ENCODE measurements around the gene SLCO3A1. TPM values are rescaled to one million over a fixed set of nuclear protein-coding genes. Genes with fewer than 3 reads are reported as not detected.

SLCO3A1 gene
- total and polyA plus RNA-seq, 2 of the 8 experiments (the other 6 are each of a cell fraction or from before 2014, with no cell fraction given) = 15.1 to 20.4 TPM

GRCh38 chr15:92073044-92073785 lies 219.7 kb downstream of the SLCO3A1 start:
- Histone ChIP-seq H3K27ac (ENCODE audit: low read depth, low read length) (no peak overlapping the region), H3K79me1 (ENCODE audit: low read depth, low read length) (no peaks in the 10 kb centered on the region), H2AK5ac (ENCODE audit: low read depth, low read length) (no peak overlapping the region), H4K5ac (ENCODE audit: insufficient read length, low read depth, low read length) (no peak overlapping the region), H2BK5ac (ENCODE audit: low read depth, low read length) (no peak overlapping the region), H3K27me3 (replicated peaks in 1 of 4; ENCODE audit: control insufficient read depth in 3 of 4, extremely low read depth in 1 of 4, insufficient read depth in 3 of 4, low read length in 3 of 4) (no peaks in the 10 kb centered on the region), H2BK12ac (ENCODE audit: low read depth, low read length) (no peak overlapping the region), H3K4me2 (ENCODE audit: insufficient read depth in 1 of 2, low read depth in 2 of 2, low read length in 2 of 2) (no peak overlapping the region), H3K9me3 (ENCODE audit: insufficient read depth in 2 of 2, low read depth in 1 of 2, low read length in 1 of 2) (no peaks in the 10 kb centered on the region), H2BK15ac (ENCODE audit: low read length) (0 out of 2 replicates have a peak overlapping the region, but pooled peaks have one; percentile 53), H3K18ac (ENCODE audit: extremely low read depth, low read length) (no peak overlapping the region), H3K79me2 (ENCODE audit: control insufficient read depth in 1 of 2, insufficient read depth in 2 of 2, low read length in 2 of 2) (no peaks in the 10 kb centered on the region), H2AFZ (ENCODE audit: low read length) (no peak overlapping the region), H2BK120ac (replicated peaks; ENCODE audit: low read depth, low read length) (no peak overlapping the region), H3K9ac (replicated peaks in 1 of 4; ENCODE audit: extremely low read depth in 1 of 4, low read depth in 3 of 4, low read length in 3 of 4) (no peak overlapping the region), H3K23ac (ENCODE audit: insufficient read length) (no peak overlapping the region), H3K23me2 (ENCODE audit: low read depth, low read length) (no peaks in the 10 kb centered on the region), H3K56ac (replicated peaks; ENCODE audit: insufficient read length, low read depth, low read length) (no peak overlapping the region), H3K36me3 (ENCODE audit: control insufficient read depth in 2 of 4, insufficient read depth in 4 of 4, low read length in 3 of 4) (no peaks in the 10 kb centered on the region), H4K20me1 (replicated peaks in 1 of 2; ENCODE audit: control insufficient read depth in 1 of 2, insufficient read depth in 2 of 2, low read length in 2 of 2) (no peaks in the 10 kb centered on the region), H3K4ac (replicated peaks; ENCODE audit: insufficient read length, low read depth, low read length) (no peak overlapping the region), H4K91ac (replicated peaks; ENCODE audit: insufficient read length, low read length) (no peak overlapping the region), H2BK20ac (ENCODE audit: low read length) (no peak overlapping the region), H3K4me3 (ENCODE audit: extremely low read depth in 1 of 4, insufficient read depth in 2 of 4, low read depth in 3 of 4, low read length in 4 of 4) (no peak overlapping the region), H3K14ac (ENCODE audit: insufficient read length) (no peak overlapping the region), H4K8ac (ENCODE audit: extremely low read depth, insufficient read depth, low read length) (no peak overlapping the region), H3K4me1 (replicated peaks in 1 of 4; ENCODE audit: control insufficient read depth in 3 of 4, insufficient read depth in 4 of 4, low read length in 3 of 4) (peaks cover 0 to 2% (median 0%) of the 10 kb centered on the region in 4 experiments; a peak in 4 of 7 replicates)
- 87% methylated on average over 9 of the region's 9 CpGs; no CpG with 5 or more reads in 1 of the 2 experiments for WGBS, 2 experiments (ENCODE audit: extremely low coverage in 1 of 2, insufficient coverage in 1 of 2, insufficient read length in 1 of 2, insufficient replicate concordance in 2 of 2, low coverage in 1 of 2, low lambda C conversion rate in 2 of 2, missing lambda C conversion rate in 1 of 2)
- ChIA-PET CTCF (ENCODE audit: partially characterized antibody) (interaction anchor here (0.6 to 9.3 kb wide), 6 partner anchors 9 to 367 kb away, joined by 3 to 79 read pairs (median 4); no protein-coding TSS in a partner anchor), POLR2A (ENCODE audit: partially characterized antibody) (no interaction called here)
- no peak for FAIRE-seq
- DNase-seq (ENCODE audit: low read depth in 1 of 2, low spot score in 2 of 2) = no peak
- TF ChIP-seq RBBP5 (IDR thresholded peaks at IDR 0.05; ENCODE audit: borderline replicate concordance, low read depth, low read length) = no peak
- TF ChIP-seq JUND (IDR thresholded peaks at IDR 0.05; ENCODE audit: low read length) = no peak
- TF ChIP-seq KDM1A (IDR thresholded peaks at IDR 0.05; ENCODE audit: borderline replicate concordance, low read length) = no peak
- no peak for TF ChIP-seq USF2 (IDR thresholded peaks at IDR 0.05; ENCODE audit: low read length)
- TF ChIP-seq CTCF (IDR thresholded peaks at IDR 0.05; ENCODE audit: control extremely low read depth in 1 of 3, insufficient read depth in 1 of 3, low read depth in 1 of 3, low read length in 3 of 3) = no peak
- no peak for TF ChIP-seq CHD1 (IDR thresholded peaks at IDR 0.05; ENCODE audit: low read depth, low read length)
- TF ChIP-seq CBX8 (IDR thresholded peaks at IDR 0.05; ENCODE audit: borderline replicate concordance, low read depth, low read length) = no peak
- no peak for TF ChIP-seq KDM4A (IDR thresholded peaks at IDR 0.05; ENCODE audit: low read depth, low read length, severe bottlenecking)
- no peak for TF ChIP-seq POLR2AphosphoS5 (IDR thresholded peaks at IDR 0.05; ENCODE audit: low read depth, low read length)
